CD4-positive, alpha-beta T cell treated with Interferon gamma for 1 hour (primary cell): Measurements from ENCODE around the gene GNL3.
"Not testable (repeated sequence)": the region's sequence is repeated elsewhere in the genome, so short reads cannot be mapped to it uniquely, and the experiment has no call there.

Source experiments
- DNase-seq: peaks from one replicate; pipeline ENCODE4 v3.0.0-alpha.2; 2020

Gene GNL3

GRCh38 chr3:52685709-52686691, at the start of gene GNL3, which contains the start of gene PBRM1:
TSS of gene GNL3 (plus strand) at chr3:52686032. CDS start at chr3:52686093, 61 bp downstream.
TSS of gene PBRM1 (minus strand) at chr3:52685913.
- DNase-seq = peak; percentile 93

- no peak for DNase-seq
Measured at GRCh38 chr3:52636673-52637072, 49.2 kb upstream of the GNL3 start.

GRCh38 chr3:52645549-52645948, 40.3 kb upstream of the GNL3 start:
- no peak for DNase-seq

- no peak for DNase-seq
Measured at GRCh38 chr3:52649461-52650210, 36.2 kb upstream of the GNL3 start.

- no peak for DNase-seq
Measured at GRCh38 chr3:52650439-52650838, 35.4 kb upstream of the GNL3 start.

GRCh38 chr3:52651592-52651991, 34.2 kb upstream of the GNL3 start:
- DNase-seq = no peak

GRCh38 chr3:52655895-52656294, 29.9 kb upstream of the GNL3 start:
- DNase-seq = no peak

GRCh38 chr3:52660046-52660445, 25.8 kb upstream of the GNL3 start:
- no peak for DNase-seq

GRCh38 chr3:52663098-52663497, 22.7 kb upstream of the GNL3 start:
- no peak for DNase-seq

GRCh38 chr3:52670621-52671521, 15.0 kb upstream of the GNL3 start:
- DNase-seq = peak; percentile 14

GRCh38 chr3:52671676-52672075, 14.2 kb upstream of the GNL3 start:
- no peak for DNase-seq

GRCh38 chr3:52676201-52676600, 9.6 kb upstream of the GNL3 start:
- DNase-seq = not testable (repeated sequence)

- DNase-seq = no peak
Measured at GRCh38 chr3:52678265-52679198, 7.3 kb upstream of the GNL3 start.

GRCh38 chr3:52679199-52679538, 6.7 kb upstream of the GNL3 start:
- DNase-seq = no peak

GRCh38 chr3:52679811-52680210, 6.0 kb upstream of the GNL3 start:
- DNase-seq = no peak

GRCh38 chr3:52681596-52681995, 4.2 kb upstream of the GNL3 start:
- DNase-seq = no peak

GRCh38 chr3:52682016-52682415, 3.8 kb upstream of the GNL3 start:
- DNase-seq = no peak

- no peak for DNase-seq
Measured at GRCh38 chr3:52683611-52684010, 2.2 kb upstream of the GNL3 start.

- DNase-seq = no peak
Measured at GRCh38 chr3:52684184-52684583, 1.6 kb upstream of the GNL3 start.

- DNase-seq = peak; percentile 83
Measured at GRCh38 chr3:52685285-52685708, 535 bp upstream of the GNL3 start.

- DNase-seq = no peak
Measured at GRCh38 chr3:52688266-52688665, 2.4 kb downstream of the GNL3 start.

GRCh38 chr3:52689151-52689550, 3.3 kb downstream of the GNL3 start:
- no peak for DNase-seq
